Suppressor macrophage treated with lipopolysaccharide for 1 hour (primary cell): ENCODE data around the gene PKHD1.

Experiments used
- DNase-seq, 3 donors: peaks; one replicate each; pipeline ENCODE4 v3.0.0-alpha.2; 2020 to 2022

PKHD1 gene

GRCh38 chr6:52102405-52102804 is 15.0 kb upstream of the PKHD1 start:
- DNase-seq: no peak

- peak in 1 of 3 donors; percentile 7 for DNase-seq
These were observed 11.3 kb upstream of the PKHD1 start for GRCh38 chr6:52098721-52099120.

- no peak for DNase-seq
These were observed 2.4 kb upstream of the PKHD1 start for GRCh38 chr6:52089758-52090348.

DNA sequence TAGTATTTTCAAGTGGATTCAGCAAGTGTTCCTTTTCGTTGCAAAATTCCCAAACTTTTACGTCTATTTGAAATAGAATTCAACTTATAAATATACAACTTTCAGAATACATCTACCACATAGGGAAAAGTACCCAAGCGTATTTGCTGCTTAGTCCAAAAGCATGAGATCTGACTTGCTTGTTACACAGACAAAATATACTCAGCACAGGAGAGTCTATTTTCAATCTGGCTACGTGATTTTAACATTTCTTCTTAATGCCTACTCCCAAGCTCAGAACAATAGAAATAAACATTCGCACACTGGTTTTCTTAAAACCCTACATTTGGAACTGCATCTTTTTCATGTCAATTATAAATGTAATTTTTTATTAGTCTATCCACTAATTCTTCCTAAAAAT is 672 bp downstream of the PKHD1 start:
- DNase-seq: no peak

DNA sequence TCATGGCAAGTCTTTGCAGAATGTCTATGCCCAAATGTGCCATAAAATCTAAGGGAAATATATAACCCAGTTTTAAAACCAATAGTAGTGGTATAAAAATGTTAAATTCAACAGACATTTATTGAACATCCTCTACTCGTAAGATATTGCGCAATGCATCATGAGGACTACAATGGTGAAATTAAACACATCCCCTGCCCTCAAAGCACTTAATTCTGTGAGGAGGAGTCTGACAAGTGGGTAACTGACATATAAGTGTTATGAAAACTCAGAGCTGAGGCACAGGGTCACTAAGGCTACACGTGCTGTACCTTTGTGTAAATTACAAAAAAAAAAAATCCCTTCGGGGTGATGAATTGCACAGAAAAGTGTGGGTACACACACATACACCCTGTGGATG is 6.2 kb downstream of the PKHD1 start:
- DNase-seq: no peak

GRCh38 chr6:52077961-52078625 is 9.3 kb downstream of the PKHD1 start:
- no peak for DNase-seq

- DNase-seq: no peak
These were observed 10.1 kb downstream of the PKHD1 start for GRCh38 chr6:52077180-52077884.

GRCh38 chr6:52076791-52077179 is 10.6 kb downstream of the PKHD1 start:
- no peak for DNase-seq

- DNase-seq: no peak
These were observed 12.7 kb downstream of the PKHD1 start for GRCh38 chr6:52074716-52075115.

GRCh38 chr6:52074155-52074554 is 13.3 kb downstream of the PKHD1 start:
- no peak for DNase-seq

DNA sequence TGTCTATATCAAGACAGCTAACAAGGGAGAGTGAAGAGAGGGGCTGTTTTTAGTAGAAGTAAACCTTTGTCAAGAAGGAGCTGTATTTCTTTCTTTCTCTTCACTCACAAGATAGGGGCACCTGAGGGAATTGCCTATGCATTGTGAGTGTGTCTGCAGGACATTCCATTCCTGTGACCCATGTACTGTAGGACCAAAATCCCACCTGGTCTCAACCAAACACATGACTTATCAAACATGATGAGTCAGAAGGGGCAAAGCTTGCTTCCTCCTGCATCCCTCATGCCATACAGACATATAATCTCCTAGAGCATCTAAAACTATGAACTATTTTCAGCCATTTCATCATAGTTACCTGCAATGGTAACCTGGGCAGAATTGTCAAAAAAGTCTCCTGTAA is 21.8 kb downstream of the PKHD1 start:
- no peak for DNase-seq

DNA sequence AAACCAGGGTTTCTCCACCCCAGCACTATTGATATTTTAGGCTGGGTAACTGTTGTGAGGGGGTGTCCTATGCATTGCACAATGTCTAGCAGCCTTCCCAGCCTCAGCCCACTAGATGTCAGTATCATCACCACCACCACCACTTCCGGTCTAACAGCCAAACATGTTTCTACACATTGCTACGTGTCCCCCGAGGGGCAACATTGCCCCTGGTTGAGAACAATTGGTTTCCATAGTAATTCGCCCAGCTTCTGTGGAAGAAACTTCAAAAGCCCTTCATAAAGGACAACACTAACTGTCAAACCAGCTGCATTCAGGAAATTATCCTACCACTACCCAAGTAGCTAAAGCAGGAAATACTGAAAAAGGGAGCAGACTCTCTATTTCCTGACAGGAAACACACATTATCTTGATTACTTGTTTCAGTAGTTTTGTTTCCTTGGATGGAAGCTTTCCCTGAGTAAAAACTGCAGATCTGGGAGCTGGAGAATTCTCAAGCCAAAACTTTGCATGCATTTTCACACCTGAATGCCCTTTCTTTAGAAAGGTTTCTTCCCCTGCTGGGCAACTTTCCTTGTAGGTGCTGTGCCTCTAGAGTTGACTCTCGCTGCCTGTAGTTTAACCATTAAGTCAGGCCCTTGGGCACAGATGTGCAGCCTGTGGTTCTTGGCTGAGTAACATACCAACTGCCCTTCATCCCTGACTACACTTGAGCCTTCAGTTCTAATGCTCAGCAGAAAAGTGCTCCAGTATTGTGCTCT is 23.6 kb downstream of the PKHD1 start:
- peak; percentile 46 to 58 (median 56) for DNase-seq

DNA sequence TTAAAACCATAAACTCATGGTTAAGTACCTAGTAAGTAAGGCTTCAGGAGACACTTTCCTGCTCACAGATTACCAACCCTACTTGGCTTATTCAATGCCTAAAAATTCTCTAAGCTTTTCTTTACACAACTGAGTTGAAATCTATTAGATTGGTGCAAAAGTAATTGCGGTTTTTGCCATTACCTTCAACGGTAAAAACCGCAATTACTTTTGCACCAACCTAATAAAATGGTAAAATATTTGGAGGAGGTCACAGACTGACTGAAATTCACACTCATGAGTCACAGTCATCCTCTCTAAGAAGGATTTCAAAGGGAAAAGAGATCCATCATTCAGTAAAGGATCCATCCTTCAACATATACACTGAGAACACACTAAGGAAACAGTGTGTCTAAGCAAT is 25.9 kb downstream of the PKHD1 start:
- DNase-seq: no peak

GRCh38 chr6:52059821-52060220 is 27.6 kb downstream of the PKHD1 start:
- no peak for DNase-seq

DNA sequence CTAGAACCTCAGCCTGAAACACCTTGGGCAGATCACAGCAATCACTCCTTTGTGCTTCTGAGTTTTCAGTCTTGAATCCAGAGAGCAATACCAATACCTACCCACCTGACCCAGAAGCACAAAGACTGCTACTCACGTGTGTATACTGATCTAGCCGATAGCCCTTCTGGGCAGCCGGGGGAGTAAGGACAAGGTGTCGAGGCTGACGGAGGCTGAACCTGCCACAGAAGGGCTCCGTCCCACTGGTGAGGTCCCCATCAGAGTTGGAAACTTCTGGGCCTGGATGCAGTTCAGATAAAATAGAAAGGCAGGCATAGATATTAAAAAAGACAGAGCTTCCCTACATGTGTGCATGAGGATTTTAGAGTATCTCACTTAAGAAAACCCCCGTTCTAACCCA is 32.0 kb downstream of the PKHD1 start:
- no peak for DNase-seq

GRCh38 chr6:52053038-52053695 is 34.2 kb downstream of the PKHD1 start:
- no peak for DNase-seq

GRCh38 chr6:52050051-52050405 is 37.4 kb downstream of the PKHD1 start:
- DNase-seq: no peak

DNA sequence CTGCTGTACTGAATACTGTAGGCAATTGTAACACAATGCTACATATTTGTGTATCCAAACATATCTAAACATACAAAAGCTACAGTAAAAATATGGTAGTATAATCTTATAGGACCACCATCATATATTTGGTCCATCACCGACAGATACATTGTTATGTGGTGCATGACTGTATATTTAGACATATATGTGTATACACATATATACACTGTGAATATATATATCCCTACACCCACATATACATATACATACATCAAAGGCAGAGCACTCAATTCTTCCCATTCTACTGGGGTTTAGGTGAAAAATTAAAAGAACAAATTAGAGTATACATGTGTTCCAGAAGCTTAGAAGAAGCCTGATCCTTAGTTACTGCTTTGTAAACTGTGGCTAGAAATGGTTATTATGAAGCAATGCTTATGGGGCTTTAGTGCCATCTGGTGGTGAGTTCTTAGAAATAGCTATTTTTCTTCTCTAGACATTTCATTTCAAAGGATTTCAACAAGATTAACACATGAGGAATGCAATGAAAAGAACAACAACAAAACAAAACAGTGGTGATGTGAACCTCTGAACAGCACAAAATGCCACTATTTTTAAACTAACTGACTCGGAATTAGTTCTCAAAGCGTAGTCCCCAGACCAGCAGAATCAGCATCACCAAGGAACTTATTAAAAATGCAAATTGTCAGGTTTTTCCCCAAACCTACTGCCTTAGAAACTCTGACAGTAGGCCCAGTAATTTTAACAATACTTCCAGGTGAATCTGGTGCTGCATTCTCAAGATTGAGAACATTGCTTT is 38.0 kb downstream of the PKHD1 start:
- peak; percentile 47 to 56 (median 51) for DNase-seq

DNA sequence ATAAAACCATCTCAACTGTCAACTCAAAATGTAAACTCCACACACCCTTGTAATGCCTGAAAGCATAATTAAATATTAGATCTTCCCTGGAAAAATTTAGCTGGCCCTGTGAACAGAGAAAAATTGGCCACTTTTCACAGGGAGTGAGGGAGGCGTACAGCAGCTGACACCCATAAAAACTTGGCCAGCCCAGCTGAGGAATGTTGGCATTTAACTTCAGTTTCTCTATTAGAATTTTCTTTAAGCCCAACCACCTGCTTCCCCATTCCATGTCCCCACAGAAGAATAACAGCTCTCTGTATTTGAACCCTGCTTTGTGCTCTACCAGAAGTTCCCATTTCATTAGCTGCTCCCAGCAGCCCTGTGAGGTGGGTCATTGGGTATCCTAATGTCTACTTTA is 41.0 kb downstream of the PKHD1 start:
- DNase-seq: no peak

GRCh38 chr6:52045481-52045880 is 41.9 kb downstream of the PKHD1 start:
- DNase-seq: no peak

DNA sequence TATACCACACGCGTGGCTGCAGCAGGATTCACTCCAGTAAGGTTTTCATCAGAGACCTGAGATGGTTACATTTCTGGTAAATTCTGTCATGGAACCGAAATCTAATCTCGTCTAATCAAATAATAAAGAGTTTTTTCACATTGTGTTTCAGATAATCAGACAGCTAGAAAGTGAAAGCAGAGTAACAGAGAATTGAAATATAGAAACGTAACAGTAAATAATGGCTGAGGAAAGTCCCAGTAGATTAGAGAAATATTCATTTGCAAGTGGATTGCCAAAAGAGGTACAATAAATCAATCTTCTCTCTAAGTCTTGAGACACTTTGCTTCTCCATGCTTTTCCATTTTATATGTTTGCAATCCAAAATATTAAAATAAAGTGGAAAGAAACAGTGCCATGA is 42.4 kb downstream of the PKHD1 start:
- no peak for DNase-seq

GRCh38 chr6:52042141-52042885 is 45.1 kb downstream of the PKHD1 start:
- DNase-seq: no peak
